Uterus (tissue), 2 donors: Measurements from ENCODE around the gene PDGFC.

Experiments
- POLR2A ChIP-seq, 2 donors: fragments of 450-650 bp; IDR thresholded peaks; one replicate each; pipeline ENCODE4 v1.6.1; 2016; ENCODE audit warnings: antibody characterized with exemption in 2 of 2, mild to moderate bottlenecking in 1 of 2, moderate library complexity in 1 of 2
- TF ChIP-seq, protein P1 (sequence below), 4 experiments: fragments of 200-600 bp in 2 of 4; fragments of 450-650 bp in 2 of 4; sonication (generic) in 2 of 4; IDR thresholded peaks; one replicate each; pipeline ENCODE4 v1.5.1; 2016 to 2019; ENCODE audit warnings: antibody characterized with exemption in 4 of 4, mild to moderate bottlenecking in 2 of 4, moderate library complexity in 1 of 4

DNA sequence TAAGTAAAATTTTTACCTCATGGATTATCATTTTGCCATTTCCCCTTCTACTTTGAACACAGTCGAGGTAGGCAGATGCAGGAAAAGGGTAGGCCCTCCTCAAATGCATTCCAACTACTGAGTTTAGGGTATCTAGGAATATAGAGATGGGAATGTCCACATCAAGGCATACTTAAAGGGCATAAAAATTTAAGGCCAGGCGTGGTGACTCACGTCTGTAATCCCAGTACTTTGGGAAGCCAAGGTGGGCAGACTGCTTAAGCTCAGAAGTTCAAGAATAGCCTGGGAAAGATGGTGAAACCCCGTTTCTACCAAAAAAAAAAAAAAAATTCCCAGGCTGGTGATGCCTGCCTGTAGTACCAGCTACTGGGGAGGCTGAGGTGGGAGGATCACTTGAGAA is 146.5 kb downstream of the PDGFC start:
- TF ChIP-seq, protein P1, sequence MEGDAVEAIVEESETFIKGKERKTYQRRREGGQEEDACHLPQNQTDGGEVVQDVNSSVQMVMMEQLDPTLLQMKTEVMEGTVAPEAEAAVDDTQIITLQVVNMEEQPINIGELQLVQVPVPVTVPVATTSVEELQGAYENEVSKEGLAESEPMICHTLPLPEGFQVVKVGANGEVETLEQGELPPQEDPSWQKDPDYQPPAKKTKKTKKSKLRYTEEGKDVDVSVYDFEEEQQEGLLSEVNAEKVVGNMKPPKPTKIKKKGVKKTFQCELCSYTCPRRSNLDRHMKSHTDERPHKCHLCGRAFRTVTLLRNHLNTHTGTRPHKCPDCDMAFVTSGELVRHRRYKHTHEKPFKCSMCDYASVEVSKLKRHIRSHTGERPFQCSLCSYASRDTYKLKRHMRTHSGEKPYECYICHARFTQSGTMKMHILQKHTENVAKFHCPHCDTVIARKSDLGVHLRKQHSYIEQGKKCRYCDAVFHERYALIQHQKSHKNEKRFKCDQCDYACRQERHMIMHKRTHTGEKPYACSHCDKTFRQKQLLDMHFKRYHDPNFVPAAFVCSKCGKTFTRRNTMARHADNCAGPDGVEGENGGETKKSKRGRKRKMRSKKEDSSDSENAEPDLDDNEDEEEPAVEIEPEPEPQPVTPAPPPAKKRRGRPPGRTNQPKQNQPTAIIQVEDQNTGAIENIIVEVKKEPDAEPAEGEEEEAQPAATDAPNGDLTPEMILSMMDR (IDR thresholded peaks at IDR 0.05), result no peak
- no peak for TF ChIP-seq POLR2A (IDR thresholded peaks at IDR 0.05)
